GM10266 (cell line): Measurements from ENCODE around the gene SLC22A1.

Source experiments
- DNase-seq: peaks from one replicate; pipeline ENCODE4 v3.0.0; 2012; ENCODE audit errors: extremely low spot score
- TF ChIP-seq, protein P1 (sequence below): IDR thresholded peaks from 2 replicates; pipeline ENCODE4 v1.5.1; 2012; ENCODE audit warnings: mild to moderate bottlenecking, low read depth; ENCODE audit not compliant: control insufficient read depth, insufficient read depth; ENCODE audit errors: missing control alignments

Gene SLC22A1

DNA sequence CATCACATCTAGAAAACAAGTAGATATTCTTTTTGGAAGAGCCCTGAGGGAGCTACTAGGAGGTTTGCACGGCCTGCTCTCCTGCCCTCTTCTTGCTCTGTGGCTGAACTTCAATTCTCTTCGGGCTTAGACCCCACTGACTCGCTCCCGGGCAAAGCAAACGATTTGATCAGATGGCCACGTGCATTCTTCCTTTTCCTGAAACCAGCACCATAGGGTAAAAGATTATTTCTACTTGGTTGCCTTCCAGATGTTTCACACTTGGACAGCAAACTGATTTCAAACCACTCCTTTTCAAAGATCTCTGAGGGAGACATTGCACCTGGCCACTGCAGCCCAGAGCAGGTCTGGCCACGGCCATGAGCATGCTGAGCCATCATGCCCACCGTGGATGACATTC is at the start of gene SLC22A1:
Gene SLC22A1 (plus strand): TSS at position 258 of the 400 bp plus-strand sequence. CDS start 121 bp downstream, at position 379.
- TF ChIP-seq, protein P1, sequence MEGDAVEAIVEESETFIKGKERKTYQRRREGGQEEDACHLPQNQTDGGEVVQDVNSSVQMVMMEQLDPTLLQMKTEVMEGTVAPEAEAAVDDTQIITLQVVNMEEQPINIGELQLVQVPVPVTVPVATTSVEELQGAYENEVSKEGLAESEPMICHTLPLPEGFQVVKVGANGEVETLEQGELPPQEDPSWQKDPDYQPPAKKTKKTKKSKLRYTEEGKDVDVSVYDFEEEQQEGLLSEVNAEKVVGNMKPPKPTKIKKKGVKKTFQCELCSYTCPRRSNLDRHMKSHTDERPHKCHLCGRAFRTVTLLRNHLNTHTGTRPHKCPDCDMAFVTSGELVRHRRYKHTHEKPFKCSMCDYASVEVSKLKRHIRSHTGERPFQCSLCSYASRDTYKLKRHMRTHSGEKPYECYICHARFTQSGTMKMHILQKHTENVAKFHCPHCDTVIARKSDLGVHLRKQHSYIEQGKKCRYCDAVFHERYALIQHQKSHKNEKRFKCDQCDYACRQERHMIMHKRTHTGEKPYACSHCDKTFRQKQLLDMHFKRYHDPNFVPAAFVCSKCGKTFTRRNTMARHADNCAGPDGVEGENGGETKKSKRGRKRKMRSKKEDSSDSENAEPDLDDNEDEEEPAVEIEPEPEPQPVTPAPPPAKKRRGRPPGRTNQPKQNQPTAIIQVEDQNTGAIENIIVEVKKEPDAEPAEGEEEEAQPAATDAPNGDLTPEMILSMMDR = no peak
- no peak for DNase-seq

DNA sequence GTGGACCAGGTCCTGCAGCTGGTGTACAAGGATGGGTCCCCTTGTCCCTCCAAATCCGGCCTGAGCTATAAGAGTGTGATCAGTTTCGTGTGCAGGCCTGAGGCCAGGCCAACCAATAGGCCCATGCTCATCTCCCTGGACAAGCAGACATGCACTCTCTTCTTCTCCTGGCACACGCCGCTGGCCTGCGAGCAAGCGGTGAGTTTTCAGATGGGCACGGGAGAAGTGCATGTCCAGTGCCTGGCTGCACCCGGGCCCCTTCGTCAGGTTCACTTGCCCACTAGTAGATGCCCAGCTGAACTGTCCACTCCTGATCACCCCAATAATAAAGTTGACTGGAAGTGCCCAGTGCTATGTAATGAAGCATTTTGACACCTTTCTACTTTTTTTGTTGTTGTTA is 48.3 kb upstream of the SLC22A1 start:
- no peak for DNase-seq
- TF ChIP-seq, protein P1 = no peak

DNA sequence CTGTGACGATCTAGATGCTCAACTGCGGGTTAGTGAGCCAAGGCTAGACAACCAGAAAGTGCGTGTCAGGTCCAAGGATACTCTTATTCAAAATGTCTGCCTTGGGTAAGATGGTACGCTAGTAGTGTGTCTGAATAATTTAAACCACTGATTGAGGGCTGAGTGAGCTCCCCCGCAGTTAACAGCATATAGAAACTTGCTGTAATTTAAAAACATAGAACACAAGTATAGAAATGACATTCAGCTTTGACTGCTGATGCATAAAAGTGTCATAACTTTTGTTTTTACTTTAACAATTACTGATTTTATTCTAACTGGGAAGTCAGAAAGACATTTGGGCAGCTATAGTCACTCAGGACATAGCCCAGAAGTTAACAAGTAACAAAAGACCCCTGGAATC is 45.6 kb upstream of the SLC22A1 start:
- no peak for DNase-seq
- TF ChIP-seq, protein P1 = no peak

DNA sequence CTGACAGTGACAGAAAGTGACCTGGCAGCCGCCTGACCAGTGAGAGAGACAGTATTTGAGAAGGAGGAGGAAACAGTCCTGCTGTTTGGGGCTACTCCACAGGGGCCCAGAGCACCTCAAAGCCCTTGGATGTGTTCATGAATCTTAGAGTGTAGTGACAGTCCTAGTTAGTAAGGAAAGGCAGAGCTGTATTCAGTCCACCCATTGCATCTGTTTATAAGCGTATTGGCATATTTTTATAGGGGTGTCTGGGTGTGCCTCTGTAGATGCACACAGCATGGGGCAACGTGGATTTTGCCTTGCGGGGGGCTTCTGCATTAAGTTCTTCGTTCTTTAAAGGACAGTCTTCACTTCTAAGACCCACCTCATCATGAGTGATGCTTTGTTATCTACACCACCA is 44.6 kb upstream of the SLC22A1 start:
- DNase-seq = no peak
- TF ChIP-seq, protein P1 = no peak

DNA sequence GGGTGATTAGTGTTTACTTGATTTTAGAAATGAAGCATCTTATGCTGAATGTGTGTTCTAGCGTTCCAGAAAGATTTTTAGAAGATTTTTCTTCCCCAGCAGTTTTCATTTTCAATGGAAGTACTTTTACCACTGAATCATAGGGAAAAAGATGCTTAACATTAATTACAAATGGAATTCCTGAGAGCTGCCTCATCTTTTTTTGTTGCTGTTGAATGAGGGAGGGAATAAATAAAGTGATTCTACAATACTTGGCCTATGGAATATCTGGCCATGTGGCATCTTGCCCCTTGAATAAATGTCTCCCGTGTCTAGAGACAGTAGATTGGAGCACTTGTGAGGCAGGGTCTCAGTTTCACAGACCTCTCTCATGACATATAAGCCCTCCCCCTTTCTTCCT is 44.1 kb upstream of the SLC22A1 start:
- no peak for DNase-seq
- TF ChIP-seq, protein P1 = no peak

DNA sequence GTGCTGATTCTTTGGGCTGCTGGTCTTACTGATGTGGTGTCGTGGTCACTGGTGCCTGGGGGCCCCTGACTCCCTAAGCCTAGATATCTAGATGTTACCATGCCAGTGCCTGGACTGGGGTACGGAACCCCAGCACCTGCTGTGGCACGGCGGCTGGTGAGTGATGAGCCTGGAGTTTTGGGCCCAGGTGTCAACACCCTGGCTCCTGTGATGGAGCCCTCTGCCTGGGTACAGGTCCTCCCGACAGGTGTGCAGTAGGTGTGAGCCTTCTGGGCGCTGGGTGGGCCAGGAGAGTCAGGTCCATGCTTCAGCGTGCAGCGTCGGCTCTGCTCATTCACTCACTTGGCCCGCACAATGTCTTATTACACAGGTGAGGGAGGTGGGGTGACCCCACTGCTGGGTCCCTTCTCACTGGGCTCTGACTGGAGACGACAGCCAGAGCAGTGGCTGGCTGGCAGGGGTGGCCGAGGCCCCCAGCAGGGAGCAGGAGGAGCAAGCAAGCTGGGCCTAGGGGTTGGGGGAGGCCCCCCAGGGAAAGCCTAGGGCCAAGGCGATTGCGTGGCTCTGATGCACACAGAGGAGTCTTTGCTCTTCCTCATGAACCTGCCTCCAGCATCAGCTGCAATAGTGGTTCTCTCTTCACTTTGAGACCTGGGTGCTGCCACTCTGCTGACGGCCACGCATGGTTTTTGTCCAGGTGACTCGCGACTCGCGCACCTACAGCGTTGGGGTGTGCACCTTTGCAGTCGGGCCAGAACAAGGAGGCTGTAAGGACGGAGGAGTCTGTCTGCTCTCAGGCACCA is 42.5 kb upstream of the SLC22A1 start:
- TF ChIP-seq, protein P1 = no peak

DNA sequence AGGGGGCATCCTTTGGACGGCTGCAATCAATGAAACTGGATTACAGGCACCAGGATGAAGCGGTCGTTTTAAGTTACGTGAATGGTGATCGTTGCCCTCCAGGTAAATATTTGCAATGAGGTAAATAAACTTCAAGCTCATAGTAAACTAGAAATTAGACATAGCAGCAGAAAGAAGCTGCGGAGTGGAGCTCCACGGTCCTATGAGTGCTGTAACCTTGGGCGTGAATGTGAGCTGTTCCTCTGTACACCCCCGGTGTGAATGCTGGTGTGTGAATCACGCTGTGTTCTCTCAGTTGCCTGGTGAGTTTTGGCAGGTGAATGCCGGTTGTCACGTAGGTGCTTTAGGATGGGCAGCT is 42.0 kb upstream of the SLC22A1 start:
- TF ChIP-seq, protein P1 = no peak
- DNase-seq = no peak

More for the DNA sequence above, 42.5 kb upstream of the SLC22A1 start:
- DNase-seq = no peak
